GM10266 (cell line): Measurements from ENCODE around the gene NDC80.

Source experiments
- DNase-seq: peaks from one replicate; pipeline ENCODE4 v3.0.0; 2012; ENCODE audit errors: extremely low spot score
- CTCF ChIP-seq: IDR thresholded peaks from 2 replicates; pipeline ENCODE4 v1.5.1; 2012; ENCODE audit warnings: mild to moderate bottlenecking, low read depth; ENCODE audit not compliant: control insufficient read depth, insufficient read depth; ENCODE audit errors: missing control alignments

Gene NDC80

GRCh38 chr18:2555895-2556294 lies 15.5 kb upstream of the NDC80 start:
- no peak for DNase-seq
- TF ChIP-seq CTCF = no peak

- DNase-seq = no peak
- TF ChIP-seq CTCF = no peak
These were observed 13.8 kb upstream of the NDC80 start for GRCh38 chr18:2557536-2557935.

- no peak for TF ChIP-seq CTCF
- DNase-seq = no peak
These were observed 12.1 kb upstream of the NDC80 start for GRCh38 chr18:2559249-2559648.

- TF ChIP-seq CTCF = no peak
- DNase-seq = no peak
These were observed 7.0 kb upstream of the NDC80 start for GRCh38 chr18:2564373-2564772.

GRCh38 chr18:2568129-2568528 lies 3.2 kb upstream of the NDC80 start:
- DNase-seq = no peak
- no peak for TF ChIP-seq CTCF

- no peak for TF ChIP-seq CTCF
- DNase-seq = no peak
These were observed 2.8 kb upstream of the NDC80 start for GRCh38 chr18:2568605-2569004.

GRCh38 chr18:2569338-2570207 lies 1.8 kb upstream of the NDC80 start:
- TF ChIP-seq CTCF = no peak
- no peak for DNase-seq
